ENCODE results near the gene FHL3. TPM values are rescaled to one million over a fixed set of nuclear protein-coding genes. Genes with fewer than 3 reads are reported as not detected.

FHL3 gene
- total and polyA plus RNA-seq, 2 of the 8 experiments (the other 6 are each of a cell fraction or from before 2014, with no cell fraction given), result 14.3 to 35.6 TPM

GRCh38 chr1:37978541-37978940 is 26.8 kb downstream of the FHL3 start:
- no peak overlapping the region for H4K8ac ChIP-seq (ENCODE audit: extremely low read depth, insufficient read depth, low read length)
- no peak overlapping the region for H4K5ac ChIP-seq (ENCODE audit: insufficient read length, low read depth, low read length)
- no peak overlapping the region for H2BK15ac ChIP-seq (ENCODE audit: low read length)
- TF ChIP-seq SP4 (IDR thresholded peaks at IDR 0.05; ENCODE audit: low read length) (no peak), CBX5 (IDR thresholded peaks at IDR 0.05; ENCODE audit: low read depth, low read length) (no peak), ZNF274 (IDR thresholded peaks at IDR 0.05; ENCODE audit: borderline replicate concordance, extremely low read depth, low read length) (no peak), MAX (IDR thresholded peaks at IDR 0.05) (no peak), EP300 (IDR thresholded peaks at IDR 0.05; ENCODE audit: borderline replicate concordance in 1 of 2, low read depth in 2 of 2, low read length in 2 of 2) (no peak), RFX5 (IDR thresholded peaks at IDR 0.05; ENCODE audit: borderline replicate concordance, low read depth, low read length) (no peak), RXRA (IDR thresholded peaks at IDR 0.05; ENCODE audit: insufficient read depth, low read depth, low read length) (no peak), KDM5A (IDR thresholded peaks at IDR 0.05; ENCODE audit: low read length) (no peak), KDM4A (IDR thresholded peaks at IDR 0.05; ENCODE audit: low read depth, low read length, severe bottlenecking) (no peak), SUZ12 (IDR thresholded peaks at IDR 0.05; ENCODE audit: low read length) (no peak), EZH2 (IDR thresholded peaks at IDR 0.05; ENCODE audit: low read depth, low read length, severe bottlenecking) (no peak), EGR1 (IDR thresholded peaks at IDR 0.05; ENCODE audit: borderline replicate concordance, low read depth, low read length) (no peak)
- H3K14ac ChIP-seq (ENCODE audit: insufficient read length), result no peak overlapping the region
- no peak overlapping the region for H3K4me2 ChIP-seq (ENCODE audit: insufficient read depth in 1 of 2, low read depth in 2 of 2, low read length in 2 of 2)
- no peak for FAIRE-seq
- peaks cover 0 to 7% of the 10 kb centered on the region in 2 experiments for H4K20me1 ChIP-seq (replicated peaks in 1 of 2; ENCODE audit: control insufficient read depth in 1 of 2, insufficient read depth in 2 of 2, low read length in 2 of 2)
- H3K9ac ChIP-seq (replicated peaks in 1 of 4; ENCODE audit: extremely low read depth in 1 of 4, low read depth in 3 of 4, low read length in 3 of 4), result no peak overlapping the region
- no peaks in the 10 kb centered on the region for H3K79me1 ChIP-seq (ENCODE audit: low read depth, low read length)
- DNase-seq (ENCODE audit: low read depth in 1 of 2, low spot score in 2 of 2), result no peak
- no peak overlapping the region for H4K91ac ChIP-seq (replicated peaks; ENCODE audit: insufficient read length, low read length)
- H2BK20ac ChIP-seq (ENCODE audit: low read length), result no peak overlapping the region
- H3K18ac ChIP-seq (ENCODE audit: extremely low read depth, low read length), result no peak overlapping the region
- H3K4me1 ChIP-seq (replicated peaks in 1 of 4; ENCODE audit: control insufficient read depth in 3 of 4, insufficient read depth in 4 of 4, low read length in 3 of 4), result no peaks in the 10 kb centered on the region
- no peak overlapping the region for H2BK12ac ChIP-seq (ENCODE audit: low read depth, low read length)
- WGBS, 2 experiments (ENCODE audit: extremely low coverage in 1 of 2, insufficient coverage in 1 of 2, insufficient read length in 1 of 2, insufficient replicate concordance in 2 of 2, low coverage in 1 of 2, low lambda C conversion rate in 2 of 2, missing lambda C conversion rate in 1 of 2), result 89% methylated on average over 4 of the region's 4 CpGs; no CpG with 5 or more reads in 1 of the 2 experiments
- ChIA-PET CTCF (ENCODE audit: partially characterized antibody) (interaction anchor here (0.6 to 1.5 kb wide), 6 partner anchors 9 to 90 kb away, joined by 3 to 6 read pairs (median 4); partner anchors contain the start of gene SF3A3), POLR2A (ENCODE audit: partially characterized antibody) (interaction anchor here (0.6 to 1.5 kb wide), 4 partner anchors 15 to 179 kb away, joined by 3 read pairs; no protein-coding TSS in a partner anchor)
- no peak overlapping the region for H3K56ac ChIP-seq (replicated peaks; ENCODE audit: insufficient read length, low read depth, low read length)
- H3K23me2 ChIP-seq (ENCODE audit: low read depth, low read length), result no peaks in the 10 kb centered on the region
- H2AFZ ChIP-seq (ENCODE audit: low read length), result no peak overlapping the region
- no peak overlapping the region for H3K4ac ChIP-seq (replicated peaks; ENCODE audit: insufficient read length, low read depth, low read length)
- no peak overlapping the region for H2BK120ac ChIP-seq (replicated peaks; ENCODE audit: low read depth, low read length)
- no peak overlapping the region for H2BK5ac ChIP-seq (ENCODE audit: low read depth, low read length)
- no peak overlapping the region for H3K27ac ChIP-seq (ENCODE audit: low read depth, low read length)
- H3K4me3 ChIP-seq (ENCODE audit: extremely low read depth in 1 of 4, insufficient read depth in 2 of 4, low read depth in 3 of 4, low read length in 4 of 4), result no peak overlapping the region
- H3K79me2 ChIP-seq (ENCODE audit: control insufficient read depth in 1 of 2, insufficient read depth in 2 of 2, low read length in 2 of 2), result peaks cover 0 to 4% of the 10 kb centered on the region in 2 experiments; a peak in 1 of 4 replicates
- H2AK5ac ChIP-seq (ENCODE audit: low read depth, low read length), result no peak overlapping the region
- peaks cover 26 to 88% (median 72%) of the 10 kb centered on the region in 4 experiments for H3K36me3 ChIP-seq (ENCODE audit: control insufficient read depth in 2 of 4, insufficient read depth in 4 of 4, low read length in 3 of 4)
- H3K27me3 ChIP-seq (replicated peaks in 1 of 4; ENCODE audit: control insufficient read depth in 3 of 4, extremely low read depth in 1 of 4, insufficient read depth in 3 of 4, low read length in 3 of 4), result no peaks in the 10 kb centered on the region
- no peaks in the 10 kb centered on the region for H3K9me3 ChIP-seq (ENCODE audit: insufficient read depth in 2 of 2, low read depth in 1 of 2, low read length in 1 of 2)
- H3K23ac ChIP-seq (ENCODE audit: insufficient read length), result no peak overlapping the region
